Activated gamma-delta T cell treated with anti-CD3 and anti-CD28 coated beads, Interleukin-2, amount 50 U/mL, for 16 hours (primary cell): ENCODE data around the gene CCDC7.
"Not testable (repeated sequence)": the region's sequence is repeated elsewhere in the genome, so short reads cannot be mapped to it uniquely, and the experiment has no call there.

ENCODE experiments used
- DNase-seq: peaks from one replicate; pipeline ENCODE4 v3.0.0-alpha.2; 2020; ENCODE audit warnings: low read depth

CCDC7 gene

GRCh38 chr10:32454148-32454547 is 8.2 kb downstream of the CCDC7 start:
- DNase-seq = no peak

DNA sequence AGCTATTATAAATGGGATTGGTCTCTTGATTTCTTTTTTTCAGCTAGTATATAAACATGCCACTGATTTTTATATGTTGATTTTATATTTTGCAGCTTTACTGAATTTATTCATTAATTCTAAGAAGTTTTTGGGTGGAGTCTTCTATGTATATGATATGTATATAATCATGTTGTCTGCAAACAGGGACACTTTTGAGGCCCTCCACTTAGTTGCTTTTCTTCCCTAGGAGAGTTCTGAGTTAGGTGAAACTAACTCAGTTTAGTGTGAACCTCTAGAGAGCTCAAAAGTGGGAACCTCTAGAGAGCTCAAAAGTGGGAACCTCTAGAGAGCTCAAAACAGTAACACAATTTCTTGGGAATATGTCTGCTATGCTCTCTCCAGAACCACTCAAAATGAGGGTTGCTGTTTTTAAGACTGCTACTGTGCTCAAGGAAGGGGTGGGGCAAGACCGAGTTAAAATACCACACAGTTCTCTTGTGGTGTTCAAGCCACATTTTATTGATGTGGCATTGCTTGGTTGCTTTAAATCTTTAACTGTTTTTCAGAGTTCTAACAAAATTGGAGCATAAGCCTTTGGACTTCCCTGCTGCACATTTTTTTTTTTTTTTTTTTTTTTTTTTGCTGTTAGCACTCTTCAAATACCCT is 13.2 kb downstream of the CCDC7 start:
- DNase-seq = no peak

- no peak for DNase-seq
Measured at GRCh38 chr10:32461203-32461602, 15.3 kb downstream of the CCDC7 start.

DNA sequence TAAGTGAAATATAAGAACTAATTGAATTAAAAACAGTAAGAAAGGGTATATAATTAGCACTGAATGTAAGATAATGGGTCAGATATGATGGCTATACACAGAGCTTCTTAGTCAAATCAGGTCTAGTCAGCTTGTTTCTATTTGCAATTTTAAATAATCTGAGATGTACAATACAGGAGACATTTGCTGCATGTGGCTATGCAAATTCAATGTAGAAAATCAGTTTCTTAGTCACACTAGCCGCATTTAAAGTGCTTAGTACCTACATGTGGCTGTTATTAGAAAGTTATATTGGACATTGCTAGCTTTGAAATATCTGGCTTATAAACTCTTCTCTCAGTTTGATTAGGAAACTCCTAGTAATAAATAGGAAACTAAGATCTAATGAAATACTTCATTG is 25.3 kb downstream of the CCDC7 start:
- no peak for DNase-seq

GRCh38 chr10:32477499-32477898 is 31.6 kb downstream of the CCDC7 start:
- DNase-seq = no peak

DNA sequence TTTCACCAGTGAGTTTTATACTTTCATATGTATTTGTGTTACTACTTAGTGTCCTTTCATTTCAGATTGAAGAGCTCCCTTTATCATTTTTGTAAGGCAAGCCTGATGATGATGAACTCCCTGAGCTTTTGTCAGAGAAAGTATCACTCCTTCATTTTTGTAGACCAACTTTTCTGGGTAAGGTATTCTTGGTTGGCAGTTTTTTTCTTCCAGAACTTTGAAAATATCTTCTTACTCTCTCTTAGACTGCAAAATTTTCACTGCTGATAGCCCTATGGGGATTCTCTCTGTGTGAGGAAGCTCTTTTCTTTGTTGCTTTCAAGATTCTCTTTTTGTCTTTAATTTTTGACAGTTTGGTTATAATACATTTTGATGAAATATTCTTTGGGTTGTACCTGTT is 35.7 kb downstream of the CCDC7 start:
- no peak for DNase-seq

GRCh38 chr10:32483019-32483502 is 37.1 kb downstream of the CCDC7 start:
- DNase-seq = not testable (repeated sequence)

DNA sequence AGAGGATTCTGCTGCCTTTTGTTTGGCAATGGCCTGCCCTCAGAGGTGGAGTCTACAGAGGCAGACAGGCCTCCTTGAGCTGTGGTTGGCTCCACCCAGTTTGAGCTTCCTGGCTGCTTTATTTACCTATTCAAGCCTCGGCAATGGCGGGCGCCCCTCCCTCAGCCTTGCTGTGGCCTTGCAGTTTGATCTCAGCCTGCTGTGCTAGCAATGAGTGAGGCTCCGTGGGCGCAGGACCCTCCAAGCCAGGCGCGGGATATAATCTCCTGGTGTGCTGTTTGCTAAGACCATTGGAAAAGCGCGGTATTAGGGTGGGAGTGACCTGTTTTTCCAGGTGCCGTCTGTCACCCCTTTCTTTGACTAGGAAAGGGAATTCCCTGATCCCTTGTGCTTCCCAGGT is 42.1 kb downstream of the CCDC7 start:
- not testable (repeated sequence) for DNase-seq

- no peak for DNase-seq
Measured at GRCh38 chr10:32489158-32489557, 43.2 kb downstream of the CCDC7 start.

- DNase-seq = no peak
Measured at GRCh38 chr10:32489901-32490300, 44.0 kb downstream of the CCDC7 start.

DNA sequence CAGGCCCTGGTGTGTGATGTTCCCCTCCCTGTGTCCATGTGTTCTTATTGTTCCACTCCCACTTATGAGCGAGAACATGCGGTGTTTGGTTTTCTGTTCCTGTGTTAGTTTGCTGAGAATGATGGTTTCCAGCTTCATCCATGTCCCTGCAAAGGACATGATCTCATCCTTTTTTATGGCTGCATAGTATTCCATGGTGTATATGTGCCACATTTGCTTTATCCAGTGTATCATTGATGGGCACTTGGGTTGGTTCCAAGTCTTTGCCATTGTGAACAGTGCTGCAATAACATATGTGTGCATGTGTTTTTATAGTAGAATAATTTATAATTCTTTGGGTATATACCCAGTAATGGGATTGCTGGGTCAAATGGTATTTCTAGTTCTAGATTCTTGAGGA is 48.6 kb downstream of the CCDC7 start:
- not testable (repeated sequence) for DNase-seq

GRCh38 chr10:32500136-32500535 is 54.2 kb downstream of the CCDC7 start:
- not testable (repeated sequence) for DNase-seq

DNA sequence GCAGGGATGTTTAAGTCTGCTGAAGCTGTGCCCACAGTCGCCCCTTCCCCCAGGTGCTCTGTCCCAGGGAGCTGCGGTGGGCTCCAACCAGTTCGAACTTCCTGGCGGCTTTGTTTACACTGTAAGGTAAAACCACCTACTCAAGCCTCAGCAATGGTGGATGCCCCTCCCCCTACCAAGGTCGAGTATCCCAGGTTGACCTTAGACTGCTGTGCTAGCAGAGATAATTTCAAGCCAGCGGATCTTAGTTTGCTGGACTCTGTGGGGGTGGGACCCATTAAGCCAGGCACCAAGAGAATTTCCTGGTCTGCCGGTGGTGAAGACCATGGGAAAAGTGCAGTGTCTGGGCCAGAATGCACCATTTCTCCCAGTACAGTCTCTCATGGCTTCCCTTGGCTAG is 56.0 kb downstream of the CCDC7 start:
- no peak for DNase-seq

DNA sequence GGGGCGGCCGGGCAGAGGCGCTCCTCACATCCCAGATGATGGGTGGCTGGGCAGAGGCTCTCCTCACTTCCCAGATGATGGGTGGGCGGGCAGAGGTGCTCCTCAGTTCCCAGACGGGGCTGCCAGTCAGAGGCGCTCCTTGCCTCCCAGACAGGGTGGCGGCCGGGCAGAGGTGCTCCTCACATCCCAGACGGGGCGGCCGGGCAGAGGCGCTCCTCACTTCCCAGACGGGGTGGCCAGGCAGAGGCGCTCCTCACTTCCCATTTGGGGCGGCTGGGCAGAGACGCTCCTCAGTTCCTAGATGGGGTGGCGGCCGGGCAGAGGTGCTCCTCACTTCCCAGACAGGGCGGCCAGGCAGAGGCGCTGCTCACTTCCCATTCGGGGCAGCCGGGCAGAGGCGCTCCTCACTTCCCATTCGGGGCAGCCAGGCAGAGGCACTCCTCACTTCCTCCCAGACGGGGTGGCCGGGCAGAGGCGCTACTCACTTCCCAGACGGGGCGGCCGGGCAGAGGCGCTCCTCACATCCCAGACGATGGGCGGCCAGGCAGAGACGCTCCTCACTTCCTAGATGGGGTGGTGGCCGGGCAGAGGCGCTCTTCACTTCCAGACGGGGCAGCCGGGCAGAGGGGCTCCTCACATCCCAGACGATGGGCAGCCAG is 60.0 kb downstream of the CCDC7 start:
- not testable (repeated sequence) for DNase-seq

- no peak for DNase-seq
Measured at GRCh38 chr10:32511599-32511998, 65.7 kb downstream of the CCDC7 start.

- no peak for DNase-seq
Measured at GRCh38 chr10:32516567-32517495, 70.9 kb downstream of the CCDC7 start.

DNA sequence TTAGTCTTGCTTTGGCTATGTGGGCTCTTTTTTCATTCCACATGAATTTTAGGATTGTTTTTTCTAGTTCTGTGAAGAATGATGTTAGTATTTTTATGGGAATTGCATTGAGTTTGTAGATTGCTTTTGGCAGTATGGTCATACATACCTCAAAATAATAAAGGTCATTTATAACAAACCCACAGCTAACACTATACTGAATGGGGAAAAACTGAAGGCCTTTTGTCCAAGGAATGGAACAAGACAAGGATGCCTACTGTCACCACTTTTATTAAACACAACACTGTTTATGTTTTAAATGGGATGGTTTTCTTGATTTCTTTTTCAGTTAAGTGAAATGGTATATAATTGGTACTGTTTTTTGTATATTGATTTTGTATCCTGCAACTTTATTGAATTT is 84.3 kb downstream of the CCDC7 start:
- no peak for DNase-seq

DNA sequence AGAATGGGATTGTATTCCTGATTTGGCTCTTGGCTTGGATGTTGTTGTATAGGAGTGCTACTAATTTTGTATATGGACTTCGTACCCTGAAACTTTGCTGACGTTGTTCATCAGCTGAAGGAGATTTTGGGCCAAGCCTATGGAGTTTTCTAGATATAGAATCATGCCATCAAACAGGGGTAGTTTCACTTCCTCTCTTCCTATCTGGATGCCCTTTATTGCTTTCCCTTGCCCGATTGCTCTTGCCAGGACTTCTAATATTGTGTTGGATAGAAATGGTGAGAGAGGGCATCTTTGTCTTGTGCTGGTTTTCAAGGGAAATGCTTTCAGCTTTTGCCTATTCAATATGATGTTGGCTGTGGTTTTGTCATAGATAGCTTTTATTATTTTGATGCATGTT is 92.3 kb downstream of the CCDC7 start:
- DNase-seq = no peak

DNA sequence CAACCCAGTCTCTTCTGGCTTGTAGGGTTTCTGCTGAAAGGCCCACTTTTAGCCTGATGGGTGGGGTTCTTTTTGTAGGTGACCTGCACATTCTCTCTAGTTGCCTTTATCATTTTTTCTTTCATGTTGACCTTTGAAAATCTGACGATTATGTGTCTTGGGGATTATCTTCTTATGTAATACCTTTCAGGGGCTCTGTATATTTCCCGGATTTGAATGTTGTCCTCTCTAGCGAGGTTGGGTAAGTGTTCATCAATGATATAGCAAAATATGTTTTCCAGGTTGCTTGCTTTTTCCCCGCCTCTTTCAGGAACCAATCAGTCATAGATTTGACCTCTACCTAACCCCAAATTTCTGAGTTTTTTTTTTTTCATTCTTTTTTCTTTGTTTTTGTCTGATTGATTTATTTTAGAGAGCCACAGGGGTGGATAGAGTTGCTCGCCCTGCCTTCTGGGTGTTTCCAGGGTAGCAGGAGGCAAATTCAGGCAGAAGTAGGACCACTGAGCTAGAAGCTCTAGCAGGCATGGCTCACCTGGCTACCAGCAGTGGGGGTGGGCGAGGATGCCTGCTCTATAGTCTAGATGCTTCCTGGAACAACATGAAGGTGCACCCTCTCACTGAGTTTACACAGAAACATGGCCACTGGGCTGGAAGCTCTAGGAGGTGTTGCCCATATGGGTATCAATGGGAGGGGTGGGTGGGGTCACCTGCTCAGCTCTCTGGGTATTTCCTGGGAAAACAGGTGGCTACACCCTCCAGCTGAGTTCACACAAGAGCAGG is 94.9 kb downstream of the CCDC7 start:
- no peak for DNase-seq

DNA sequence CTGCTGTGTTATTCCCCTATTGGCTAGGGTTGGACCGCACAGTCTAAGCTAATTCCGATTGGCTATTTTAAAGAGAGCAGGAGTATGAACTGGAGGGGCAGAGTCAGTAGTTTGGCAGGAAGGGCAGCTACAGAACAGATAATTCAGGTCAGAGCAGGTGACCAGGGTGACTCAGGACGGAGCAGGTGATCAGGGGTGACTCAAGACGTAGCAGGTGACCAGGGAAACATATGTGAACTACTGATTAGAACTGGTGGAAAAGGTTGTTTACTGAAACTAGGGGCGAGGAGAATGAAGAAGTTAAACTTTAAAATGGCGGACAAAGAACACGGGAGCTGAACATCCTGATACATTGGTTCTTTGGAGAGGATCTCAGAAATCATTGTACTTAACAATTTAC is 102.3 kb downstream of the CCDC7 start:
- DNase-seq = no peak

GRCh38 chr10:32556783-32557395 is 110.9 kb downstream of the CCDC7 start:
- DNase-seq = no peak
